ENCODE data around the gene XXYLT1.
A peak's percentile ranks its signal among the peaks of the same experiment; 100 is the strongest.
"Not testable (repeated sequence)": the region's sequence is repeated elsewhere in the genome, so short reads cannot be mapped to it uniquely, and the experiment has no call there.

XXYLT1 gene

GRCh38 chr3:195270817-195271409 is at the start of gene XXYLT1:
XXYLT1 (minus strand) TSS chr3:195271159; CDS start chr3:195271058, 101 bp downstream.
- no peak for FAIRE-seq

- no peak for FAIRE-seq
Observed at GRCh38 chr3:195319060-195319459, 48.1 kb upstream of the XXYLT1 start.

GRCh38 chr3:195312714-195313113 is 41.8 kb upstream of the XXYLT1 start:
- FAIRE-seq, result no peak

- peak; percentile 84 for FAIRE-seq
Observed at GRCh38 chr3:195307711-195308110, 36.8 kb upstream of the XXYLT1 start.

GRCh38 chr3:195306369-195306768 is 35.4 kb upstream of the XXYLT1 start:
- no peak for FAIRE-seq

- FAIRE-seq, result no peak
Observed at GRCh38 chr3:195302431-195302830, 31.5 kb upstream of the XXYLT1 start.

- no peak for FAIRE-seq
Observed at GRCh38 chr3:195297446-195297845, 26.5 kb upstream of the XXYLT1 start.

- no peak for FAIRE-seq
Observed at GRCh38 chr3:195296662-195297061, 25.7 kb upstream of the XXYLT1 start.

- FAIRE-seq, result no peak
Observed at GRCh38 chr3:195291121-195291520, 20.2 kb upstream of the XXYLT1 start.

GRCh38 chr3:195290643-195291042 is 19.7 kb upstream of the XXYLT1 start:
- FAIRE-seq, result not testable (repeated sequence)

GRCh38 chr3:195286115-195286872 is 15.3 kb upstream of the XXYLT1 start:
- no peak for FAIRE-seq

- no peak for FAIRE-seq
Observed at GRCh38 chr3:195285372-195285771, 14.4 kb upstream of the XXYLT1 start.

- no peak for FAIRE-seq
Observed at GRCh38 chr3:195284842-195285241, 13.9 kb upstream of the XXYLT1 start.

GRCh38 chr3:195282961-195283360 is 12.0 kb upstream of the XXYLT1 start:
- FAIRE-seq, result no peak

- no peak for FAIRE-seq
Observed at GRCh38 chr3:195274259-195274966, 3.5 kb upstream of the XXYLT1 start.

GRCh38 chr3:195271410-195272243 is 668 bp upstream of the XXYLT1 start:
- FAIRE-seq, result no peak

GRCh38 chr3:195270079-195270816 is 711 bp downstream of the XXYLT1 start:
- no peak for FAIRE-seq

GRCh38 chr3:195269375-195270078 is 1.4 kb downstream of the XXYLT1 start:
- FAIRE-seq, result no peak

- no peak for FAIRE-seq
Observed at GRCh38 chr3:195268576-195269309, 2.2 kb downstream of the XXYLT1 start.

GRCh38 chr3:195267096-195267495 is 3.9 kb downstream of the XXYLT1 start:
- no peak for FAIRE-seq

GRCh38 chr3:195266428-195266827 is 4.5 kb downstream of the XXYLT1 start:
- no peak for FAIRE-seq

All from islet of Langerhans (tissue), 1 donor.